GM13977 (cell line): ENCODE data around the gene EEF1A2.

Experiments
- DNase-seq: peaks from one replicate; pipeline ENCODE4 v3.0.0; 2012; ENCODE audit warnings: low spot score
- CTCF ChIP-seq: IDR thresholded peaks from 2 replicates; pipeline ENCODE4 v1.5.1; 2012; ENCODE audit warnings: mild to moderate bottlenecking, control low read depth; ENCODE audit not compliant: insufficient read depth; ENCODE audit errors: extremely low read depth, missing control alignments
- in situ Hi-C: fragments of 300-500 bp; cut with MboI; formaldehyde crosslinking; loops from one replicate; pipeline ENCODE4 v1.12.0; 2022; ENCODE audit warnings: low sequenced_read_pairs, low pct_unique_long_range_greater_than_20kb, mixed read lengths, inconsistent platforms; ENCODE audit not compliant: unreplicated experiment

Gene EEF1A2

GRCh38 chr20:63495167-63495720 is 3.6 kb downstream of the EEF1A2 start:
- no peak for DNase-seq
- in situ Hi-C loops: no loop called here
- TF ChIP-seq CTCF: no peak

DNA sequence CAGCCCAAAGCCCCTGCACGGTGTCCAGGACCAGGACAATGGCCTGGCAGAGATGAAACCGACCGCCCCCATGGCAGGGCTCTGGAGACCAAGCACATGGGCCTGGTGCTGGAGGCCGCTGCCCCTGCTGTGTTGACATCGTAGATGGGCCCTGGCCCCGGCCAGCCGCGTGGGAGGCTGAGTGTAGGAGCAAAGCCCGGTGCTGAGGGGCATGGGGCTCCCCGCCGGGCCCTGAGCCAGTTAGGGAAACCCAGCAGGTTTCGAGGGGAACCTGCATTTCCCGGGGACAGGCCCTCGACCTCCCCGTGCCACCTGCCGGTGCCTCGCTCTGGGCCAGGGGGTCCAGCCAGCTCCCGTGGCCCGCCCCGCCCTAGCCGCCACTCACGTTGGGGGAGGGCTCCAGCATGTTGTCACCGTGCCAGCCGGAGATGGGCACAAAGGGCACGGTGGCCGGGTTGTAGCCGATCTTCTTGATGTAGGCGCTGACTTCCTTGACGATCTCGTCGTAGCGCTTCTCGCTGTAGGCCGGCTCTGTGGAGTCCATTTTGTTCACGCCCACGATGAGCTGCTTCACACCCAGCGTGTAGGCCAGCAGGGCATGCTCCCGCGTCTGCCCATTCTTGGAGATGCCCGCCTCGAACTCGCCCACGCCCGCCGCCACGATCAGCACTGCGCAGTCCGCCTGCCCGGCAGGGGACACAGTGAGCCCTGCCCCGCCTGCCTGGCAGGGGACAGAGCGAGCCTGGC is 4.3 kb downstream of the EEF1A2 start:
- no peak for DNase-seq
- no peak for TF ChIP-seq CTCF
- in situ Hi-C loops: no loop called here

DNA sequence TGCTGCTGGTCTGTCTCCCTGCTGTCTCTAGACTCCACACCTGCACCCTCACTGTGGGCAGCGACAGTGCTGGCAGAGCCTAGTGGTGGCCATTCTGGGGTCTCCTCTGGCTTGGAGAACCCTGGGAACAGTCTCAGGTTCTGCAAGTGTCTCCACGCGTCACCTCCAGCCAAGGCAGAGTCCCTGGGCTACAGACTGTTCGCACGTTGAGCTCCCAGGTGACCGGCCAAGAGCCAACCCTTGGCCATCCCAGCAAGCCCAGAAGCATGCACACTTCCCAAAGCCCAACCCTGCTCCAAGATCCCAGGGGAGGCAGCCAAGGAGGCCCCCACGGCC is 4.8 kb downstream of the EEF1A2 start:
- DNase-seq: no peak
- in situ Hi-C loops: no loop called here
- TF ChIP-seq CTCF: no peak

DNA sequence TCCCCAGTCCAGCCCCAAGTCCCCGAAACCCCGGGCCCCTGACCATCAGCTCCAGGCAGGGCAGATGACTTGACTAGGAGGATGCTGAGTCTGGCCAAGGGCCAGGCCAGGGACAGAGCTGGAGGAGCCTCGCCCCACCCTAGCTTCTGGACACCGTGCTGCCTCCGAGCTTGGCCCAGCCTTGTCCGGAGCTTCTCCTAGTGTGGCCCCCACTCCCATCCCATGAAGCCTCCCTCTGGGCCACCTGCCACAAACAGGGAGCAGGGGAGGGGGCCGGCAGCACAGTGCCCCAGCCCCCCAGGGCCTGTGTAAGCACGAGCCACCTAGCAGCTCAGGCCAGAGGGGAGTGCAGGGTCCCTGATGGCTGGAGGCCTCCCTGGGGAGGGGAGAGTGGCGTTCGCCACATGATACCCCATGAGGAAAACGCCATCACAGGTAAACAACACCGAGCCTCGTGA is 5.3 kb downstream of the EEF1A2 start:
- DNase-seq: no peak
- in situ Hi-C loops: no loop called here

GRCh38 chr20:63492982-63493381 is 5.9 kb downstream of the EEF1A2 start:
- DNase-seq: no peak
- in situ Hi-C loops: no loop called here
- TF ChIP-seq CTCF: no peak

More for the DNA sequence above, 5.3 kb downstream of the EEF1A2 start:
- no peak for TF ChIP-seq CTCF

DNA sequence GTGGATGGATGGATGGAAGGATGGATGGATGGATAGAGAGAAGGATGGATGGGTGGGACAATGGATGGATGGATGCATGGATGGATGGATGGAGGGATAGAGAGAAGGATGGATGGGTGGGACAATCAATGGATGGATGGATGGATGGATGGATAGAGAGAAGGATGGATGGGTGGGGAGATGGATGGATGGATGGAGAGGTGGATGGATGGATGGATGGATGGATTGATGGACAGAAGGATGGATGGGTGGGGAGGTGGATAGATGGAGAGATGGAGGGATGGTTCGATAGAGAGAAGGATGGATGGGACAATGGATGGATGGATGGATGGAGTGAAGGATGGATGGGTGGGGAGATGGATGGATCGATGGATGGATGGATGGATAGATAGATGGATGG is 6.4 kb downstream of the EEF1A2 start:
- TF ChIP-seq CTCF: no peak
- in situ Hi-C loops: no loop called here
- DNase-seq: no peak
